Neuron (in vitro differentiated cells): ENCODE measurements around the gene TXNL4B.

Experiments
- H2AFZ ChIP-seq: one replicate; pipeline ENCODE4 v1.6.1; 2013; ENCODE audit warnings: low read depth, mild to moderate bottlenecking, inconsistent platforms, low read length, moderate library complexity
- H3K27me3 ChIP-seq: one replicate; pipeline ENCODE4 v1.6.1; 2013; ENCODE audit warnings: low read length; ENCODE audit not compliant: insufficient read depth
- H3K36me3 ChIP-seq: one replicate; pipeline ENCODE4 v1.6.1; 2013; ENCODE audit warnings: low read length; ENCODE audit not compliant: insufficient read depth
- H3K4me1 ChIP-seq: one replicate; pipeline ENCODE4 v1.6.1; 2013; ENCODE audit warnings: low read length; ENCODE audit not compliant: insufficient read depth
- H3K4me3 ChIP-seq: 2 replicates; pipeline ENCODE4 v1.5.1; 2013; ENCODE audit warnings: mild to moderate bottlenecking, low read length, moderate library complexity
- H3K9me3 ChIP-seq: one replicate; pipeline ENCODE4 v1.6.1; 2013; ENCODE audit warnings: low read length

The TXNL4B gene

GRCh38 chr16:72109300-72109699 lies 15.9 kb upstream of the TXNL4B start:
- Histone ChIP-seq H2AFZ (no peak overlapping the region), H3K9me3 (peaks cover 2% of the 10 kb centered on the region), H3K36me3 (peaks cover 90% of the 10 kb centered on the region), H3K27me3 (no peaks in the 10 kb centered on the region), H3K4me1 (peaks cover 3% of the 10 kb centered on the region), H3K4me3 (no peak overlapping the region)

- Histone ChIP-seq H3K27me3 (no peaks in the 10 kb centered on the region), H3K36me3 (peaks cover 94% of the 10 kb centered on the region), H2AFZ (no peak overlapping the region), H3K9me3 (peaks cover 2% of the 10 kb centered on the region), H3K4me1 (peaks cover 3% of the 10 kb centered on the region), H3K4me3 (no peak overlapping the region)
Measured at GRCh38 chr16:72108353-72109102, 15.1 kb upstream of the TXNL4B start.

GRCh38 chr16:72107371-72107770 lies 14.0 kb upstream of the TXNL4B start:
- Histone ChIP-seq H3K36me3 (peaks cover 96% of the 10 kb centered on the region), H3K4me3 (no peak overlapping the region), H3K27me3 (no peaks in the 10 kb centered on the region), H3K4me1 (peaks cover 3% of the 10 kb centered on the region), H3K9me3 (peaks cover 2% of the 10 kb centered on the region), H2AFZ (no peak overlapping the region)

- H3K27me3 ChIP-seq: no peaks in the 10 kb centered on the region
- no peaks in the 10 kb centered on the region for H3K4me1 ChIP-seq
- H2AFZ ChIP-seq: no peak overlapping the region
- peaks cover 96% of the 10 kb centered on the region for H3K36me3 ChIP-seq
- no peak overlapping the region for H3K4me3 ChIP-seq
- peaks cover 2% of the 10 kb centered on the region for H3K9me3 ChIP-seq
Measured at GRCh38 chr16:72105978-72106377, 12.6 kb upstream of the TXNL4B start.

- peaks cover 95% of the 10 kb centered on the region for H3K36me3 ChIP-seq
- H3K27me3 ChIP-seq: no peaks in the 10 kb centered on the region
- no peak overlapping the region for H2AFZ ChIP-seq
- H3K4me3 ChIP-seq: no peak overlapping the region
- peaks cover 2% of the 10 kb centered on the region for H3K9me3 ChIP-seq
- no peaks in the 10 kb centered on the region for H3K4me1 ChIP-seq
Measured at GRCh38 chr16:72104905-72105304, 11.5 kb upstream of the TXNL4B start.

DNA sequence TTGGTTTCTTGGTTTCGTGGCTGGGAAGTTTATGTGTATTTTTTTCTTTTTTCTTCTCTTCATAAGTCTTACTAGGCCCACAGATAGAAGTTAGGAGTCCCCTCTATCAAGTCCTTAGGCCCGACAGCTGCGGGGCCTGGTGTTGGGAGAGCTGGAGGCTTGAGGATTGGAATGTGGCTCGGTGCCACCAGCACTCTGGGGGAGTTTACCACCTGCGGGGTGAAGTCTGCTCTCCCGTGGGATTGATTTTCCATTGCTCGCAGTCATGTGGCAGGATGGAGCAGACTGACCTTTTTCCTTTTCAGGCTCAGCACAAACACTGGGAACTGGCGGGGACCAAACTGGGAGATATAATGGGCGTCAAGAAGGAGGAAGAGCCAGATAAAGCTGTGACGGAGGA lies 7.8 kb upstream of the TXNL4B start:
- Histone ChIP-seq H3K36me3 (peaks cover 93% of the 10 kb centered on the region), H3K4me3 (no peak overlapping the region), H3K9me3 (no peaks in the 10 kb centered on the region), H2AFZ (no peak overlapping the region), H3K27me3 (no peaks in the 10 kb centered on the region), H3K4me1 (no peaks in the 10 kb centered on the region)

GRCh38 chr16:72099377-72099818 lies 6.0 kb upstream of the TXNL4B start:
- no peaks in the 10 kb centered on the region for H3K9me3 ChIP-seq
- H3K4me1 ChIP-seq: peaks cover 15% of the 10 kb centered on the region
- H3K4me3 ChIP-seq: no peak overlapping the region
- H2AFZ ChIP-seq: no peak overlapping the region
- no peaks in the 10 kb centered on the region for H3K27me3 ChIP-seq
- H3K36me3 ChIP-seq: peaks cover 78% of the 10 kb centered on the region

GRCh38 chr16:72098936-72099335 lies 5.5 kb upstream of the TXNL4B start:
- H3K36me3 ChIP-seq: peaks cover 74% of the 10 kb centered on the region
- H3K27me3 ChIP-seq: no peaks in the 10 kb centered on the region
- H3K9me3 ChIP-seq: no peaks in the 10 kb centered on the region
- H2AFZ ChIP-seq: no peak overlapping the region
- peaks cover 15% of the 10 kb centered on the region for H3K4me1 ChIP-seq
- no peak overlapping the region for H3K4me3 ChIP-seq

DNA sequence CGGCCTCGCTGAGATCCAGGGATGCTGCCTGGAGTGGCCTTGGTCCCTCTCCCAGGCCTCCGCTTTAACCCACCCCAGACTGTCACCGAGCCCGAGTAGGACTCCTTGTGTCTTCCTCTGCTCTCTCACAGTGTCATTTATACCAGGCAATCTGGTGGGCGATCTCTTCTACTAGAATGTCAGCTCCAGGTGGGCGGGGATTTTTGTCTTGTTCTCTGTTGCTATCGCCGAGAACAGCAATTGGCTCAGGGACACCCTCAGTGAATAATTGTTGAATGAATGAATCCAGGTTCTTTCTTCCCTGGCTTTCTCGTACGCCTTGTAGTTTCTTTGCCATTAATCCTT lies 818 bp upstream of the TXNL4B start:
- Histone ChIP-seq H3K27me3 (no peaks in the 10 kb centered on the region), H3K36me3 (peaks cover 44% of the 10 kb centered on the region), H3K9me3 (no peaks in the 10 kb centered on the region), H3K4me1 (peaks cover 28% of the 10 kb centered on the region), H2AFZ (peak overlapping the region; percentile 22), H3K4me3 (peak overlapping the region; percentile 70)

GRCh38 chr16:72092832-72093447 lies 480 bp downstream of the TXNL4B start:
- Histone ChIP-seq H3K27me3 (no peaks in the 10 kb centered on the region), H3K9me3 (no peaks in the 10 kb centered on the region), H2AFZ (peak overlapping the region; percentile 53), H3K4me1 (peaks cover 28% of the 10 kb centered on the region), H3K4me3 (peak overlapping the region; percentile 70), H3K36me3 (peaks cover 47% of the 10 kb centered on the region)

DNA sequence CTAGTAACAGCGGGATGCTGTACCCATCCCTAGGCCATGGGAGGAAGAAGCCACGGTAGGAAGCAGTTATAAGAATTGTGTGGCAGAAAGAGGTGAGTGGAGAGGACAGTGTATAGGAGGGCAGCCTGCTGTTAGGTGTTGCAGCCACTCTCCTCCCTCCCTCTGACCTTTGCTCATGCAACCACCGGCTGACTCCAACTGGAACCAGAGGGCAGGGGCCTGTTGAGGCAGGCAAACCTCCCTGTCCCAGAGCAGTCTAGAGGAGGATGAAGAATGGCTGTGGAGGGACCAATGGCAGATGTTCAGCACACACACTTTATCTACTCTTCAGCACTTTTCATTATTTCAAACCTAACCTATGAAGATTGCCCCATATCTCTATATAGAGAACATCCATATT lies 2.2 kb downstream of the TXNL4B start:
- Histone ChIP-seq H3K36me3 (peaks cover 38% of the 10 kb centered on the region), H2AFZ (no peak overlapping the region), H3K4me3 (no peak overlapping the region), H3K27me3 (no peaks in the 10 kb centered on the region), H3K4me1 (peaks cover 28% of the 10 kb centered on the region), H3K9me3 (no peaks in the 10 kb centered on the region)

- Histone ChIP-seq H3K4me3 (no peak overlapping the region), H3K36me3 (peaks cover 43% of the 10 kb centered on the region), H3K27me3 (no peaks in the 10 kb centered on the region), H3K4me1 (no peaks in the 10 kb centered on the region), H3K9me3 (peaks cover 11% of the 10 kb centered on the region), H2AFZ (no peak overlapping the region)
Measured at GRCh38 chr16:72085002-72085401, 8.4 kb downstream of the TXNL4B start.

GRCh38 chr16:72084445-72084844 lies 9.0 kb downstream of the TXNL4B start:
- Histone ChIP-seq H3K27me3 (no peaks in the 10 kb centered on the region), H3K4me1 (no peaks in the 10 kb centered on the region), H3K9me3 (peaks cover 11% of the 10 kb centered on the region), H3K36me3 (peaks cover 38% of the 10 kb centered on the region), H2AFZ (no peak overlapping the region), H3K4me3 (no peak overlapping the region)
